Thymus (tissue), 11 donors: ENCODE data around the gene CDC42BPB. TPM values are rescaled to one million over a fixed set of nuclear protein-coding genes. Genes with fewer than 3 reads are reported as not detected.

Experiments used
- DNase-seq, 9 donors: peaks; one replicate each; pipeline ENCODE4 v3.0.0-alpha.2; 2013; ENCODE audit warnings: low spot score in 9 of 9, low read depth in 6 of 9, missing footprints in 1 of 9
- H3K27ac ChIP-seq, 2 donors: one replicate each; pipeline ENCODE4 v1.5.1; 2013; ENCODE audit warnings: control low read depth in 1 of 2, low read depth in 1 of 2, low read length in 1 of 2, mild to moderate bottlenecking in 1 of 2, moderate library complexity in 1 of 2
- H3K27me3 ChIP-seq, 2 donors: one replicate each; pipeline ENCODE4 v1.5.1; 2013; ENCODE audit warnings: low read length in 1 of 2; ENCODE audit not compliant: control insufficient read depth in 2 of 2, insufficient read depth in 1 of 2
- H3K36me3 ChIP-seq, 2 donors: one replicate each; pipeline ENCODE4 v1.5.1; 2013; ENCODE audit warnings: low read length in 1 of 2, mild to moderate bottlenecking in 1 of 2, moderate library complexity in 1 of 2; ENCODE audit not compliant: control insufficient read depth in 2 of 2, insufficient read depth in 2 of 2
- H3K4me1 ChIP-seq, 2 donors: one replicate each; pipeline ENCODE4 v1.5.1; 2013; ENCODE audit warnings: low read length in 2 of 2; ENCODE audit not compliant: control insufficient read depth in 2 of 2, insufficient read depth in 2 of 2
- H3K4me3 ChIP-seq, 2 donors: one replicate each; pipeline ENCODE4 v1.5.1; 2013; ENCODE audit warnings: low read length in 2 of 2, control low read depth in 1 of 2, mild to moderate bottlenecking in 1 of 2
- H3K9me3 ChIP-seq, 2 donors: one replicate each; pipeline ENCODE4 v1.5.1; 2013; ENCODE audit warnings: low read length in 1 of 2, mild to moderate bottlenecking in 1 of 2; ENCODE audit not compliant: control insufficient read depth in 2 of 2, insufficient read depth in 1 of 2
- WGBS: extraction: QIAGEN DNeasy Blood & Tissue Kit; methylation state at CpG from one replicate; pipeline ENCODE4 v1.1.7; 2013; 5-methylcytosine and 5-hydroxymethylcytosine counted together
- polyA plus RNA-seq: library from polyadenylated mRNA; stranded (reverse); fragments of 200-250 nt; gene quantifications from one replicate; pipeline ENCODE4 v1.2.3, GENCODE V29; 2013
- total RNA-seq: library from RNA; stranded (reverse); fragments of 120-200 nt; gene quantifications from one replicate; pipeline ENCODE4 v1.2.4, GENCODE V29; 2013
- donor health status: healthy.

The CDC42BPB gene
- total and polyA plus RNA-seq, 2 donors, result 7.6 to 16.3 TPM

- Histone ChIP-seq H3K4me1 (no peaks in the 10 kb centered on the region), H3K4me3 (no peak overlapping the region), H3K27me3 (no peaks in the 10 kb centered on the region), H3K9me3 (no peaks in the 10 kb centered on the region), H3K27ac (no peak overlapping the region), H3K36me3 (no peaks in the 10 kb centered on the region)
- no peak for DNase-seq
- 63% methylated on average over 4 of the region's 4 CpGs for WGBS
Measured at GRCh38 chr14:102994689-102995088, 62.7 kb downstream of the CDC42BPB start.

- Histone ChIP-seq H3K4me3 (no peak overlapping the region), H3K36me3 (no peaks in the 10 kb centered on the region), H3K27me3 (no peaks in the 10 kb centered on the region), H3K4me1 (no peaks in the 10 kb centered on the region), H3K9me3 (no peaks in the 10 kb centered on the region), H3K27ac (no peak overlapping the region)
- 91% methylated on average over 3 of the region's 3 CpGs for WGBS
- DNase-seq, result no peak
Measured at GRCh38 chr14:102993523-102993922, 63.8 kb downstream of the CDC42BPB start.

- H3K27me3 ChIP-seq, result no peaks in the 10 kb centered on the region
- no peak for DNase-seq
- peaks cover 0 to 10% of the 10 kb centered on the region in 2 donors for H3K9me3 ChIP-seq
- peaks cover 0 to 6% of the 10 kb centered on the region in 2 donors for H3K4me1 ChIP-seq
- no peak overlapping the region for H3K4me3 ChIP-seq
- 99% methylated on average over 3 of the region's 3 CpGs for WGBS
- no peak overlapping the region for H3K27ac ChIP-seq
- H3K36me3 ChIP-seq, result no peaks in the 10 kb centered on the region
Measured at GRCh38 chr14:102991376-102991775, 66.0 kb downstream of the CDC42BPB start.

GRCh38 chr14:102988054-102988453 lies 69.3 kb downstream of the CDC42BPB start:
- H3K27ac ChIP-seq, result no peak overlapping the region
- H3K4me1 ChIP-seq, result peaks cover 0 to 9% of the 10 kb centered on the region in 2 donors
- no peaks in the 10 kb centered on the region for H3K27me3 ChIP-seq
- no peak overlapping the region for H3K4me3 ChIP-seq
- H3K36me3 ChIP-seq, result no peaks in the 10 kb centered on the region
- 96% methylated on average over 1 of the region's 1 CpG for WGBS
- DNase-seq, result no peak
- peaks cover 0 to 10% of the 10 kb centered on the region in 2 donors for H3K9me3 ChIP-seq

- peak in 1 of 9 donors; percentile 7 for DNase-seq
- Histone ChIP-seq H3K4me3 (no peak overlapping the region), H3K9me3 (peaks cover 0 to 10% of the 10 kb centered on the region in 2 donors), H3K27ac (no peak overlapping the region), H3K4me1 (peaks cover 0 to 9% of the 10 kb centered on the region in 2 donors), H3K27me3 (no peaks in the 10 kb centered on the region), H3K36me3 (no peaks in the 10 kb centered on the region)
- 95% methylated on average over 19 of the region's 19 CpGs for WGBS
Measured at GRCh38 chr14:102986810-102987579, 70.4 kb downstream of the CDC42BPB start.

DNA sequence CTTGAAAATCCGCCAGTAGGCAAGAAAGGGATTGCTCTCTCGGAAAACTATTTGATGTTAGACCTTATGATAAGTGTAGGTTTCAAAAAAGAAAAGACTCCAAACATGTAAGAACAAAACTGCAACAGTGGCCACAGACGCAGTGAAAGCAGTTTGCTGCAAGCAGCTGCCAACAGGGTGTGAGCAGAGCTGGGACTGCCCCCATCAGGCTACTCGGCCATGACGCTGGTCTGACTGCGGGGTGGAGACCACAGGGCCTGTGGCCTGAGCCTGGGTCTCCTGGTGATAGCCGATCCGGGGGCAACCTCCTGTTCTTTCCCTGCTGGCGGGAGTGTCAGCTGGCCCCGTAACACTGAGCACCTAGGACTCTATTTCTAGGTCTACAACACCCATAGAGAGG lies 71.7 kb downstream of the CDC42BPB start:
- H3K9me3 ChIP-seq, result peaks cover 0 to 10% of the 10 kb centered on the region in 2 donors
- 93% methylated on average over 10 of the region's 10 CpGs for WGBS
- H3K36me3 ChIP-seq, result no peaks in the 10 kb centered on the region
- H3K4me3 ChIP-seq, result no peak overlapping the region
- H3K27ac ChIP-seq, result peak overlapping the region in 1 of 2 donors; percentile 38
- peak in 1 of 9 donors; percentile 4 for DNase-seq
- H3K27me3 ChIP-seq, result no peaks in the 10 kb centered on the region
- H3K4me1 ChIP-seq, result peaks cover 0 to 9% of the 10 kb centered on the region in 2 donors

DNA sequence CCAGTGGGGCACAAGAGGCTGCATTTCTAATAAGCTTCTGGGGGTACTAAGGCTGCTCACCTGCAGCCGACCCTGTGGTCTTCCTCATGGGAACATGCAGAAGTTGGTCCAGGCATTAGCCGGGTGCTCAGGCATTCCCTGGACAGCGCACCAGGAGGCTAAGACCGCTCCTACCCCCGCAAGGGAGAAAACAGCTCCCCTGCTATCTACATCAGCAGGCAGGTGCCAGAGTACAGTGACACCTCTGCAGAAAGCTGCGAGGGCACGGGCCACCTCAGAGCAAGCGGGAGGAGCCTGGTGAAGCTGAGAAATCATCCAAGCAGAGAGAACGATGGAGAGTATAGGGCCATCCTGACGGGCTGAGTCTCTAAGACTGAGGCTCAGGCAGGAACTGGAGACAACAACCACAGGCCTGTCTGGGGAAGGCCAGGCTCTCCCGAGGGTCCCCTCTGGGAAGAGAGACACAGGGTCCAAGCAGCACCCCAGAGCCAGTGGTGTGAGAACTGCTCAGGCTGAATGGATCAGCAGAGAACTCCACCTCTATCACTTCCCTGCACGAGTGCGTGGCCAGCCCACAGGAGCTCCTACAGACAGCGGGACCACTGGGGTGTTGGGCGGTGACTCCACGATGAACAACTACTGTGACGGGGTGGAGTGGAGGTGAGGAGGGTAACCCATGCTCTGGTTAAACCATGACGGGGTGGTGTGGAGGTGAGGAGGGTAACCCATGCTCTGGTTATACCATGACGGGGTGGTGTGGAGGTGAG lies 72.8 kb downstream of the CDC42BPB start:
- Histone ChIP-seq H3K27ac (no peak overlapping the region), H3K27me3 (no peaks in the 10 kb centered on the region), H3K4me1 (peaks cover 0 to 9% of the 10 kb centered on the region in 2 donors), H3K36me3 (no peaks in the 10 kb centered on the region), H3K9me3 (peaks cover 0 to 10% of the 10 kb centered on the region in 2 donors), H3K4me3 (no peak overlapping the region)
- 96% methylated on average over 19 of the region's 19 CpGs for WGBS
- DNase-seq, result no peak

DNA sequence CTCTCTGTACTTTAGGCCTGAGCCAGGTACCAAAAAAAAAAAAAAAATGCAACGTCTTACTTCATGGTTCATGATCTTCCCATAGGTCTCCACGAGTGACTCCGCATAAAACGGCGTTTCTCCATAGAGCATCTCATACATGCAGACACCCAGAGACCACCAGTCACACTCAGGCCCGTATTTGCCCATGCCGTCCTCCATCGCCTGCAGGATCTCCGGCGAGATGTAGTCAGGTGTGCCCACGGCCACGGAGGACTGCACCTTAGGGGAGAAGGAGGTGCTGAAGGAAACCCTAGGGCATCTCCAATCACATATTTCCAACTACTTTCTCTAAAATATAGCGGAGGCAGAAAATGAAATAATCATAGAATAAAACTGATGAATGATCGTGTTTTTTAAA lies 73.9 kb downstream of the CDC42BPB start:
- Histone ChIP-seq H3K4me3 (no peak overlapping the region), H3K27me3 (no peaks in the 10 kb centered on the region), H3K27ac (no peak overlapping the region), H3K36me3 (no peaks in the 10 kb centered on the region), H3K4me1 (peaks cover 0 to 9% of the 10 kb centered on the region in 2 donors), H3K9me3 (peaks cover 0 to 10% of the 10 kb centered on the region in 2 donors)
- DNase-seq, result no peak
- 96% methylated on average over 14 of the region's 14 CpGs for WGBS

DNA sequence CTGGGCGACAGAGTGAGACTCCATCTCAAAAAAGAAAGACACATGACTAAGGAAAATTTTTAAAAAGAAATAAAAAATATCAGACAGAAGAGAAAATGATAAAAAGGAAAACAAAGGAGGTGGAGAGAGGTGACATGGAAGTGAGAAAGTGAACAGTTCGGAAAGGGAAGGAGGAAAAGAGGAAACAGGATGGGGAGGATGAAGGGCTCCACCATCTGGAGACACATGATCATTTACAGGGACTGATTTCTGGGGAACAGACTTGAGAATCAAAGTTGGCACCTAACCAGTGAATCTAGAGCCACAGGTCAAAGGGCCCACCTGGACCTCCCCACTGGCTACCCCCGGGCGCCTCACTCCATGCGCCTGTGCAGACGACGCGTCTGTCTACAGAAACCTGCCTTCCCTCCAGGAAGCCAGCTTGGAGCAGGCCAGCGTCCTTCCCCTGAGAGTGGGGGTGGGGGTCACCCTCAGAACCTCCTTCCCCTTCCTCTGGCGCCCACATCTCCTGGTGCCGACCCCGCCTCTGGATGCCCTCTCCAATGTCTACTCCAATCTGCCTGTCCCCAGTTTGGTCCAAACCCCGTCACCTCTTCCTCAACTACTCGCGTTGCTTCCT lies 74.4 kb downstream of the CDC42BPB start:
- Histone ChIP-seq H3K9me3 (peaks cover 0 to 10% of the 10 kb centered on the region in 2 donors), H3K4me1 (peaks cover 0 to 9% of the 10 kb centered on the region in 2 donors), H3K27ac (no peak overlapping the region), H3K36me3 (no peaks in the 10 kb centered on the region), H3K27me3 (no peaks in the 10 kb centered on the region), H3K4me3 (no peak overlapping the region)
- no peak for DNase-seq
- 96% methylated on average over 15 of the region's 15 CpGs for WGBS
